Measurements from ENCODE around the gene OTUD4.
"Not testable (repeated sequence)": the region's sequence is repeated elsewhere in the genome, so short reads cannot be mapped to it uniquely, and the experiment has no call there.

OTUD4 gene

GRCh38 chr4:145179861-145180297, 510 bp downstream of the OTUD4 start:
- not testable (repeated sequence) for DNase-seq (ENCODE audit: low read depth in 3 of 3)

GRCh38 chr4:145179281-145179860, 1.0 kb downstream of the OTUD4 start:
- DNase-seq (ENCODE audit: low read depth in 3 of 3), result peak; percentile 51 to 80 (median 59)

- no peak for DNase-seq (ENCODE audit: low read depth in 3 of 3)
These were observed 1.6 kb downstream of the OTUD4 start for GRCh38 chr4:145178740-145179280.

GRCh38 chr4:145177906-145178538, 2.4 kb downstream of the OTUD4 start:
- DNase-seq (ENCODE audit: low read depth in 3 of 3), result no peak

- DNase-seq (ENCODE audit: low read depth in 3 of 3), result no peak
These were observed 2.9 kb downstream of the OTUD4 start for GRCh38 chr4:145177511-145177905.

GRCh38 chr4:145176641-145177432, 3.6 kb downstream of the OTUD4 start:
- no peak for DNase-seq (ENCODE audit: low read depth in 3 of 3)

GRCh38 chr4:145171911-145172310, 8.5 kb downstream of the OTUD4 start:
- DNase-seq (ENCODE audit: low read depth in 3 of 3), result no peak

- no peak for DNase-seq (ENCODE audit: low read depth in 3 of 3)
These were observed 10.2 kb downstream of the OTUD4 start for GRCh38 chr4:145170223-145170622.

GRCh38 chr4:145168581-145169187, 11.7 kb downstream of the OTUD4 start:
- DNase-seq (ENCODE audit: low read depth in 3 of 3), result no peak

GRCh38 chr4:145167887-145168286, 12.5 kb downstream of the OTUD4 start:
- no peak for DNase-seq (ENCODE audit: low read depth in 3 of 3)

- no peak for DNase-seq (ENCODE audit: low read depth in 3 of 3)
These were observed 18.8 kb downstream of the OTUD4 start for GRCh38 chr4:145161549-145161948.

GRCh38 chr4:145156986-145157385, 23.4 kb downstream of the OTUD4 start:
- DNase-seq (ENCODE audit: low read depth in 3 of 3), result no peak

- DNase-seq (ENCODE audit: low read depth in 3 of 3), result no peak
These were observed 25.0 kb downstream of the OTUD4 start for GRCh38 chr4:145155268-145155870.

- no peak for DNase-seq (ENCODE audit: low read depth in 3 of 3)
These were observed 25.8 kb downstream of the OTUD4 start for GRCh38 chr4:145154573-145154972.

GRCh38 chr4:145153904-145154298, 26.5 kb downstream of the OTUD4 start:
- DNase-seq (ENCODE audit: low read depth in 3 of 3), result no peak

GRCh38 chr4:145153181-145153903, 27.0 kb downstream of the OTUD4 start:
- no peak for DNase-seq (ENCODE audit: low read depth in 3 of 3)

GRCh38 chr4:145148980-145149379, 31.4 kb downstream of the OTUD4 start:
- DNase-seq (ENCODE audit: low read depth in 3 of 3), result no peak

GRCh38 chr4:145136219-145136618, 44.2 kb downstream of the OTUD4 start:
- DNase-seq (ENCODE audit: low read depth in 3 of 3), result not testable (repeated sequence)

- no peak for DNase-seq (ENCODE audit: low read depth in 3 of 3)
These were observed 47.8 kb downstream of the OTUD4 start for GRCh38 chr4:145132511-145133098.

GRCh38 chr4:145131848-145132247, 48.5 kb downstream of the OTUD4 start:
- DNase-seq (ENCODE audit: low read depth in 3 of 3), result no peak

All from stimulated activated CD4-positive, alpha-beta T cell treated with anti-CD3 and anti-CD28 coated beads, TNF-alpha, amount 100 ng/mL, for 24 hours (primary cell).